HCT116 (cell line): ENCODE data around the gene SNIP1. TPM values are rescaled to one million over a fixed set of nuclear protein-coding genes. Genes with fewer than 3 reads are reported as not detected.

Experiments
- CBX3 ChIP-seq: IDR thresholded peaks from 2 replicates; pipeline ENCODE4 v1.6.1; 2012; ENCODE audit warnings: low read depth
- CEBPB ChIP-seq: IDR thresholded peaks from 2 replicates; pipeline ENCODE4 v1.6.1; 2012; ENCODE audit warnings: low read depth
- CTCF ChIP-seq, 3 experiments: fragments of 200-600 bp in 1 of 3; sonication (generic) in 1 of 3; IDR thresholded peaks in 2 of 3; conservative IDR thresholded peaks in 1 of 3; 2 replicates each; pipeline ENCODE4 v1.5.1; 2012 to 2017; ENCODE audit warnings: low read depth in 2 of 3, low read length in 2 of 3, antibody characterized with exemption in 1 of 3, borderline replicate concordance in 1 of 3, control low read depth in 1 of 3, mild to moderate bottlenecking in 1 of 3, mixed read lengths in 1 of 3, mixed run types in 1 of 3, moderate library complexity in 1 of 3; ENCODE audit not compliant: insufficient read depth in 1 of 3
- EGR1 ChIP-seq: IDR thresholded peaks from 2 replicates; pipeline ENCODE4 v1.6.1; 2012; ENCODE audit warnings: low read depth
- ELF1 ChIP-seq: IDR thresholded peaks from 2 replicates; pipeline ENCODE4 v1.6.1; 2012; ENCODE audit warnings: low read depth, borderline replicate concordance
- EZH2 ChIP-seq: fragments of 200-600 bp; sonication (generic); IDR thresholded peaks from 2 replicates; pipeline ENCODE4 v1.6.1; 2017; ENCODE audit warnings: antibody characterized with exemption, mixed run types
- FOSL1 ChIP-seq: IDR thresholded peaks from 2 replicates; pipeline ENCODE4 v1.6.1; 2012; ENCODE audit warnings: low read depth
- MAX ChIP-seq: IDR thresholded peaks from 2 replicates; pipeline ENCODE4 v1.6.1; 2012
- POLR2A ChIP-seq: IDR thresholded peaks from 2 replicates; pipeline ENCODE4 v1.7.0; 2011; ENCODE audit warnings: borderline replicate concordance; ENCODE audit not compliant: insufficient read depth, insufficient read length; ENCODE audit errors: extremely low read depth
- RAD21 ChIP-seq: IDR thresholded peaks from 2 replicates; pipeline ENCODE4 v1.6.1; 2012; ENCODE audit warnings: low read depth, mild to moderate bottlenecking
- REST ChIP-seq: IDR thresholded peaks from 2 replicates; pipeline ENCODE4 v1.6.1; 2012; ENCODE audit warnings: low read depth
- SIN3A ChIP-seq: IDR thresholded peaks from 2 replicates; pipeline ENCODE4 v1.6.1; 2012; ENCODE audit warnings: low read depth
- SRF ChIP-seq: IDR thresholded peaks from 2 replicates; pipeline ENCODE4 v1.6.1; 2012; ENCODE audit warnings: low read depth
- ZFX ChIP-seq: fragments of 450-650 bp; IDR thresholded peaks from 2 replicates; pipeline ENCODE4 v1.6.1; 2017
- ZNF274 ChIP-seq: fragments of 200-500 bp; sonication (Bioruptor generic); IDR thresholded peaks from 2 replicates; pipeline ENCODE4 v1.6.1; 2014; ENCODE audit warnings: mild to moderate bottlenecking, low read depth, low read length, inconsistent platforms
- total RNA-seq: library from RNA; stranded (reverse); gene quantifications from one replicate; pipeline ENCODE4 v1.2.1, GENCODE V29; 2021; ENCODE audit not compliant: unreplicated experiment

The SNIP1 gene
- total RNA-seq, 1 experiment from 2014 or later: 18.8 TPM

- TF ChIP-seq REST (no peak), POLR2A (peak; percentile 57), SRF (no peak), CBX3 (no peak), ZNF274 (no peak), CEBPB (no peak), SIN3A (peak; percentile 95), FOSL1 (no peak), ELF1 (no peak), EZH2 (no peak), CTCF (IDR thresholded peaks at IDR 0.05 in 2 of 3, conservative IDR thresholded peaks at IDR 0.05 in 1 of 3; ENCODE audit: borderline replicate concordance in 1 of 3, insufficient read depth in 1 of 3, low read depth in 2 of 3, low read length in 2 of 3) (no peak), RAD21 (no peak), ZFX (no peak), MAX (peak; percentile 99), EGR1 (peak; percentile 93)
These were observed 41.5 kb upstream of the SNIP1 start, which contains the start of gene GNL2 (continued) for GRCh38 chr1:37595440-37596181.
